ENCODE measurements around the gene SIRT7.

Gene SIRT7

GRCh38 chr17:81951785-81952684 is 34.1 kb upstream of the SIRT7 start:
- Histone ChIP-seq H3K9me3 (ENCODE audit: control insufficient read depth, low read length) (no peaks in the 10 kb centered on the region), H3K36me3 (ENCODE audit: control insufficient read depth, insufficient read depth, low read length) (no peaks in the 10 kb centered on the region), H2AFZ (no peak overlapping the region), H3K27me3 (ENCODE audit: control insufficient read depth, insufficient read depth, low read length) (no peaks in the 10 kb centered on the region), H3K9ac (no peak overlapping the region), H3K4me3 (ENCODE audit: low read depth, low read length) (no peak overlapping the region), H3K79me2 (no peaks in the 10 kb centered on the region), H3K27ac (no peak overlapping the region), H3K4me1 (no peaks in the 10 kb centered on the region), H3K4me2 (ENCODE audit: low read length) (no peak overlapping the region)
- TF ChIP-seq CTCF (IDR thresholded peaks at IDR 0.05) = no peak

GRCh38 chr17:81950501-81950900 is 32.5 kb upstream of the SIRT7 start:
- H3K4me3 ChIP-seq (ENCODE audit: low read depth, low read length) = no peak overlapping the region
- H2AFZ ChIP-seq = no peak overlapping the region
- no peak for TF ChIP-seq CTCF (IDR thresholded peaks at IDR 0.05)

GRCh38 chr17:81948635-81949378 is 30.8 kb upstream of the SIRT7 start:
- Histone ChIP-seq H3K9ac (no peak overlapping the region), H3K4me1 (no peaks in the 10 kb centered on the region), H3K79me2 (no peaks in the 10 kb centered on the region), H2AFZ (no peak overlapping the region), H3K27ac (no peak overlapping the region), H3K4me3 (ENCODE audit: low read depth, low read length) (no peak overlapping the region), H3K36me3 (ENCODE audit: control insufficient read depth, insufficient read depth, low read length) (no peaks in the 10 kb centered on the region), H3K4me2 (ENCODE audit: low read length) (no peak overlapping the region), H3K9me3 (ENCODE audit: control insufficient read depth, low read length) (no peaks in the 10 kb centered on the region), H3K27me3 (ENCODE audit: control insufficient read depth, insufficient read depth, low read length) (no peaks in the 10 kb centered on the region)
- TF ChIP-seq CTCF (IDR thresholded peaks at IDR 0.05) = no peak

More at GRCh38 chr17:81950501-81950900, 32.5 kb upstream of the SIRT7 start:
- Histone ChIP-seq H3K79me2 (no peaks in the 10 kb centered on the region), H3K4me2 (ENCODE audit: low read length) (no peak overlapping the region), H3K9ac (no peak overlapping the region), H3K4me1 (no peaks in the 10 kb centered on the region), H3K36me3 (ENCODE audit: control insufficient read depth, insufficient read depth, low read length) (no peaks in the 10 kb centered on the region), H3K9me3 (ENCODE audit: control insufficient read depth, low read length) (no peaks in the 10 kb centered on the region), H3K27me3 (ENCODE audit: control insufficient read depth, insufficient read depth, low read length) (no peaks in the 10 kb centered on the region), H3K27ac (no peak overlapping the region)

- H3K27ac ChIP-seq = no peak within 1 kb of the TSS
- no peak within 1 kb of the TSS for H3K4me3 ChIP-seq (ENCODE audit: low read depth, low read length)
- H3K9me3 ChIP-seq (ENCODE audit: control insufficient read depth, low read length) = no peaks in the 10 kb centered on the region
- no peak within 1 kb of the TSS for H3K4me2 ChIP-seq (ENCODE audit: low read length)
- no peaks in the 10 kb centered on the region for H3K79me2 ChIP-seq
- TF ChIP-seq CTCF (IDR thresholded peaks at IDR 0.05) = no peak
- H3K9ac ChIP-seq = no peak within 1 kb of the TSS
- no peaks in the 10 kb centered on the region for H3K4me1 ChIP-seq
- H3K27me3 ChIP-seq (ENCODE audit: control insufficient read depth, insufficient read depth, low read length) = no peaks in the 10 kb centered on the region
- H3K36me3 ChIP-seq (ENCODE audit: control insufficient read depth, insufficient read depth, low read length) = no peaks in the 10 kb centered on the region
- H2AFZ ChIP-seq = no peak within 1 kb of the TSS
These were observed 29.2 kb upstream of the SIRT7 start, which contains the start of gene MYADML2 for GRCh38 chr17:81947189-81947588. Gene MYADML2 (minus strand): TSS chr17:81947233. CDS start chr17:81941741, 5,492 bp downstream.
